A673 (cell line): ENCODE data around the gene FBXW5. TPM values are rescaled to one million over a fixed set of nuclear protein-coding genes. Genes with fewer than 3 reads are reported as not detected.

Experiments used
- BruUV-seq: library from RNA; stranded (reverse); fragments of 400-500 nt; replicated peaks from 2 replicates; lab custom pipeline; 2021; lab: Mats Ljungman, UMichigan
- CTCF ChIA-PET: fragments of 300-600 bp; sonication (Branson Sonifier 250); formaldehyde crosslinking; loops from one replicate; lab custom pipeline; 2022; ENCODE audit warnings: antibody characterized with exemption; lab: Charles Lee
- POLR2A ChIA-PET: fragments of 300-600 bp; sonication (Branson Sonifier 250); formaldehyde crosslinking; loops from one replicate; lab custom pipeline; 2022; ENCODE audit warnings: antibody characterized with exemption; ENCODE audit not compliant: low non-redundant PET; lab: Charles Lee
- DNase-seq: peaks from one replicate; pipeline ENCODE4 v3.0.0-alpha.2; 2015; ENCODE audit warnings: low spot score
- H3K27ac ChIP-seq: fragments of 200-600 bp; sonication (generic); 2 replicates; pipeline ENCODE4 v1.5.1; 2016; ENCODE audit warnings: mixed run types, low read depth, mild to moderate bottlenecking, mixed read lengths, antibody characterized with exemption, low read length; ENCODE audit not compliant: poor library complexity, severe bottlenecking
- H3K27me3 ChIP-seq: fragments of 200-600 bp; sonication (generic); replicated peaks from 2 replicates; pipeline ENCODE4 v1.6.1; 2017; ENCODE audit warnings: mixed run types, low read depth, mild to moderate bottlenecking, mixed read lengths, antibody characterized with exemption, low read length; ENCODE audit not compliant: insufficient read depth, poor library complexity
- H3K36me3 ChIP-seq: fragments of 200-600 bp; sonication (generic); 2 replicates; pipeline ENCODE4 v1.6.1; 2016; ENCODE audit warnings: mixed run types, mild to moderate bottlenecking, mixed read lengths, antibody characterized with exemption, low read length; ENCODE audit not compliant: insufficient read depth, poor library complexity, severe bottlenecking
- H3K4me1 ChIP-seq: fragments of 200-600 bp; sonication (generic); 2 replicates; pipeline ENCODE4 v1.6.1; 2017; ENCODE audit warnings: mixed run types, mild to moderate bottlenecking, mixed read lengths, antibody characterized with exemption, low read length; ENCODE audit not compliant: insufficient read depth, poor library complexity, severe bottlenecking
- H3K4me3 ChIP-seq: fragments of 200-600 bp; sonication (generic); 2 replicates; pipeline ENCODE4 v1.5.1; 2016; ENCODE audit warnings: low read depth, mixed run types, mild to moderate bottlenecking, mixed read lengths, low read length; ENCODE audit not compliant: poor library complexity, severe bottlenecking
- H3K9me3 ChIP-seq: fragments of 200-600 bp; sonication (generic); 2 replicates; pipeline ENCODE4 v1.6.1; 2016; ENCODE audit warnings: mixed run types, low read depth, mild to moderate bottlenecking, mixed read lengths, antibody characterized with exemption, low read length; ENCODE audit not compliant: poor library complexity, severe bottlenecking
- EZH2 ChIP-seq: fragments of 200-600 bp; sonication (generic); IDR thresholded peaks from 2 replicates; pipeline ENCODE4 v1.6.1; 2017; ENCODE audit warnings: borderline replicate concordance, low read depth, mild to moderate bottlenecking, mixed read lengths, antibody characterized with exemption, low read length; ENCODE audit not compliant: poor library complexity, severe bottlenecking
- intact Hi-C: fragments of 100-400 bp; cut with micrococcal nuclease; formaldehyde crosslinking; loops from one replicate; pipeline ENCODE4 v1.10.0; 2022; ENCODE audit not compliant: unreplicated experiment
- total RNA-seq: library from RNA; stranded (reverse); gene quantifications from 2 replicates; pipeline ENCODE4 v1.2.3, GENCODE V29; 2021
- TF ChIP-seq, protein P1 (sequence below): fragments of 300-800, 200-600 bp; sonication (generic); conservative IDR thresholded peaks from 2 replicates; pipeline ENCODE4 v1.5.1; 2017; ENCODE audit warnings: low read depth, mild to moderate bottlenecking, antibody characterized with exemption, low read length, moderate library complexity, mixed read lengths

FBXW5 gene
- total RNA-seq, 1 experiment from 2014 or later, result 81.8 TPM

- ChIA-PET CTCF (no interaction called here), POLR2A (no interaction called here)
- TSS peak; percentile 33 for BruUV-seq
- Histone ChIP-seq H3K4me1 (no peaks in the 10 kb centered on the region), H3K4me3 (no peak overlapping the region), H3K27me3 (no peaks in the 10 kb centered on the region), H3K9me3 (no peaks in the 10 kb centered on the region), H3K27ac (no peak overlapping the region), H3K36me3 (peaks cover 33% of the 10 kb centered on the region)
- TF ChIP-seq, protein P1, sequence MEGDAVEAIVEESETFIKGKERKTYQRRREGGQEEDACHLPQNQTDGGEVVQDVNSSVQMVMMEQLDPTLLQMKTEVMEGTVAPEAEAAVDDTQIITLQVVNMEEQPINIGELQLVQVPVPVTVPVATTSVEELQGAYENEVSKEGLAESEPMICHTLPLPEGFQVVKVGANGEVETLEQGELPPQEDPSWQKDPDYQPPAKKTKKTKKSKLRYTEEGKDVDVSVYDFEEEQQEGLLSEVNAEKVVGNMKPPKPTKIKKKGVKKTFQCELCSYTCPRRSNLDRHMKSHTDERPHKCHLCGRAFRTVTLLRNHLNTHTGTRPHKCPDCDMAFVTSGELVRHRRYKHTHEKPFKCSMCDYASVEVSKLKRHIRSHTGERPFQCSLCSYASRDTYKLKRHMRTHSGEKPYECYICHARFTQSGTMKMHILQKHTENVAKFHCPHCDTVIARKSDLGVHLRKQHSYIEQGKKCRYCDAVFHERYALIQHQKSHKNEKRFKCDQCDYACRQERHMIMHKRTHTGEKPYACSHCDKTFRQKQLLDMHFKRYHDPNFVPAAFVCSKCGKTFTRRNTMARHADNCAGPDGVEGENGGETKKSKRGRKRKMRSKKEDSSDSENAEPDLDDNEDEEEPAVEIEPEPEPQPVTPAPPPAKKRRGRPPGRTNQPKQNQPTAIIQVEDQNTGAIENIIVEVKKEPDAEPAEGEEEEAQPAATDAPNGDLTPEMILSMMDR, result no peak
- no peak for TF ChIP-seq EZH2
- DNase-seq, result no peak
- intact Hi-C loops, result no loop called here
These were observed 3.9 kb downstream of the FBXW5 start for GRCh38 chr9:136940526-136941230.

GRCh38 chr9:136939996-136940525 lies 4.5 kb downstream of the FBXW5 start:
- POLR2A ChIA-PET, result no interaction called here
- Histone ChIP-seq H3K4me3 (no peak overlapping the region), H3K9me3 (no peaks in the 10 kb centered on the region), H3K27me3 (no peaks in the 10 kb centered on the region), H3K36me3 (peaks cover 33% of the 10 kb centered on the region), H3K27ac (no peak overlapping the region), H3K4me1 (no peaks in the 10 kb centered on the region)
- CTCF ChIA-PET, result no interaction called here
- DNase-seq, result no peak
- intact Hi-C loops, result no loop called here
- no TSS peak for BruUV-seq
- no peak for TF ChIP-seq EZH2
- TF ChIP-seq, protein P1, result no peak

GRCh38 chr9:136939431-136939995 lies 5.0 kb downstream of the FBXW5 start:
- TF ChIP-seq, protein P1, result no peak
- no peak for TF ChIP-seq EZH2
- POLR2A ChIA-PET, result no interaction called here
- Histone ChIP-seq H3K36me3 (peaks cover 33% of the 10 kb centered on the region), H3K4me1 (no peaks in the 10 kb centered on the region), H3K27me3 (no peaks in the 10 kb centered on the region), H3K9me3 (no peaks in the 10 kb centered on the region), H3K4me3 (no peak overlapping the region), H3K27ac (no peak overlapping the region)
- no peak for DNase-seq
- intact Hi-C loops, result no loop called here
- CTCF ChIA-PET, result no interaction called here
- no TSS peak for BruUV-seq
